D721Med (cell line): ENCODE measurements around the gene RNASE13.
A peak's percentile ranks its signal among the peaks of the same experiment; 100 is the strongest.

Source experiments
- DNase-seq: peaks from one replicate; pipeline ENCODE4 v3.0.0; 2011; ENCODE audit warnings: low spot score; ENCODE audit not compliant: insufficient read length
- FAIRE-seq: peaks from 2 replicates; lab custom pipeline; 2011; peaks lifted over from hg19 to GRCh38; lab: Jason Lieb, UNC
- CTCF ChIP-seq: IDR thresholded peaks from 2 replicates; pipeline ENCODE4 v1.5.1; 2012; ENCODE audit warnings: mild to moderate bottlenecking, control low read depth; ENCODE audit not compliant: insufficient read depth; ENCODE audit errors: missing control alignments

Gene RNASE13

GRCh38 chr14:21024585-21025370 lies 9.8 kb downstream of the RNASE13 start, which contains the start of gene NDRG2:
Gene NDRG2, minus strand, starts transcription at chr14:21025061. Its CDS starts 1,746 bp downstream, at chr14:21023315.
- FAIRE-seq = no peak
- TF ChIP-seq CTCF = no peak

GRCh38 chr14:21023817-21024584 lies 10.6 kb downstream of the RNASE13 start:
- DNase-seq (no peak), FAIRE-seq (no peak)
- TF ChIP-seq CTCF = no peak

More at GRCh38 chr14:21024585-21025370, 9.8 kb downstream of the RNASE13 start, which contains the start of gene NDRG2:
- peak; percentile 92 for DNase-seq

GRCh38 chr14:21023174-21023573 lies 11.4 kb downstream of the RNASE13 start:
- DNase-seq (no peak), FAIRE-seq (no peak)
- no peak for TF ChIP-seq CTCF

- no peak for DNase-seq
- FAIRE-seq = no peak
- no peak for TF ChIP-seq CTCF
Observed at GRCh38 chr14:21022686-21023085, 11.9 kb downstream of the RNASE13 start.

- no peak for TF ChIP-seq CTCF
- no peak for FAIRE-seq
Observed at GRCh38 chr14:21020977-21021545, 13.5 kb downstream of the RNASE13 start.

GRCh38 chr14:21019366-21019765 lies 15.2 kb downstream of the RNASE13 start:
- TF ChIP-seq CTCF = no peak
- FAIRE-seq = no peak
- DNase-seq = no peak

More at GRCh38 chr14:21020977-21021545, 13.5 kb downstream of the RNASE13 start:
- no peak for DNase-seq
